GM20000 (cell line): ENCODE measurements around the gene NKAIN2.

Source experiments
- DNase-seq: peaks from one replicate; pipeline ENCODE4 v3.0.0; 2012; ENCODE audit warnings: low spot score
- TF ChIP-seq, protein P1 (sequence below): IDR thresholded peaks from 2 replicates; pipeline ENCODE4 v1.5.1; 2012; ENCODE audit warnings: mild to moderate bottlenecking, control low read depth; ENCODE audit errors: extremely low read depth, missing control alignments

Gene NKAIN2

DNA sequence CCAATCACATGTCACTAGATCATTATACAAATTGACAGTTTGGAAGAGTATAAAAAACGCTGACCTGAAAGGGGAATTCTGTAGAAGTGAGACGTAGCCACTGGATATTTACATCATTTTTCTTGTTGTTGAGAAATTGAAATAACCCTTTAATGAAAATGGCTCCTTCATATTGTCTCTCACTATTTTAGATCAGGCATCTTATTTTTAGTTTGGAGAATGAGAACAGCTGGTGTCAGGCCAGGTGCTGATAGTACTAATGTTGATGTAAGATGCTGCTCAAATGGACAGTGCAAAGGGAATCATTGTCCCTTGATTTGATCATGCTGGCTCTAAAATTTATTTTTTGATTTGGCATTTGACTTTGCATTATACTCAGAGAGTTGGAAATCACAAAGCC is 17.4 kb downstream of the NKAIN2 start:
- TF ChIP-seq, protein P1, sequence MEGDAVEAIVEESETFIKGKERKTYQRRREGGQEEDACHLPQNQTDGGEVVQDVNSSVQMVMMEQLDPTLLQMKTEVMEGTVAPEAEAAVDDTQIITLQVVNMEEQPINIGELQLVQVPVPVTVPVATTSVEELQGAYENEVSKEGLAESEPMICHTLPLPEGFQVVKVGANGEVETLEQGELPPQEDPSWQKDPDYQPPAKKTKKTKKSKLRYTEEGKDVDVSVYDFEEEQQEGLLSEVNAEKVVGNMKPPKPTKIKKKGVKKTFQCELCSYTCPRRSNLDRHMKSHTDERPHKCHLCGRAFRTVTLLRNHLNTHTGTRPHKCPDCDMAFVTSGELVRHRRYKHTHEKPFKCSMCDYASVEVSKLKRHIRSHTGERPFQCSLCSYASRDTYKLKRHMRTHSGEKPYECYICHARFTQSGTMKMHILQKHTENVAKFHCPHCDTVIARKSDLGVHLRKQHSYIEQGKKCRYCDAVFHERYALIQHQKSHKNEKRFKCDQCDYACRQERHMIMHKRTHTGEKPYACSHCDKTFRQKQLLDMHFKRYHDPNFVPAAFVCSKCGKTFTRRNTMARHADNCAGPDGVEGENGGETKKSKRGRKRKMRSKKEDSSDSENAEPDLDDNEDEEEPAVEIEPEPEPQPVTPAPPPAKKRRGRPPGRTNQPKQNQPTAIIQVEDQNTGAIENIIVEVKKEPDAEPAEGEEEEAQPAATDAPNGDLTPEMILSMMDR: no peak
- no peak for DNase-seq

DNA sequence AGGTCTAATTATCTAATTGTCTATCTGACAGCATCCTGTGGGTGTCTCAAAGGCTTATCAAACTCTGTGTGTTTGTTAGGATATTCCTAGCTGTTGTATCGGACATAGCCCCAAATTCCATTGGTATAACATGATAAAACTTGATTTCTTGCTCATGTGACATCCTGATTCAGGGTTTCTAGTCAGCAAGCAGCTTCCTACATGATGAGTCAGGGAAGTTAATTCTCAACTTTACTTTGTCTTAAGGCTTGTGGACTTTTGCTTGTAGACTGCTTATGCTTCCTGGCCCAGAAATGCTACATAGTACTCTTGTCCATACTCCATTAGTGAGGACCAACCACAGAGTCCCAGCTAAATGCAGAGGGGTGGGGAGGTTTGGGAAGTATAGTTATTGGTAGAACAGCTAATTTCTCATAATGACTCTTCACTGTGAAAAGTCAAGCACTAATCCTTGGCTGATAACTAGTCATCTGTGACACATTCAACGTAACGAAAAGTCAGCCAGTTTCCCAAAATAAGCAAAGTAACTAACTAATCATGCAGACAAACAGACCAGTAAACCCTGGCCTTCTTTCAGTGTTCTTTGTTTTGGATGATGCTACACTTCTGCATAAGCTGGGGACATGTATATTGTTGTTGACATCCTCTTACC is 25.8 kb downstream of the NKAIN2 start:
- no peak for DNase-seq

DNA sequence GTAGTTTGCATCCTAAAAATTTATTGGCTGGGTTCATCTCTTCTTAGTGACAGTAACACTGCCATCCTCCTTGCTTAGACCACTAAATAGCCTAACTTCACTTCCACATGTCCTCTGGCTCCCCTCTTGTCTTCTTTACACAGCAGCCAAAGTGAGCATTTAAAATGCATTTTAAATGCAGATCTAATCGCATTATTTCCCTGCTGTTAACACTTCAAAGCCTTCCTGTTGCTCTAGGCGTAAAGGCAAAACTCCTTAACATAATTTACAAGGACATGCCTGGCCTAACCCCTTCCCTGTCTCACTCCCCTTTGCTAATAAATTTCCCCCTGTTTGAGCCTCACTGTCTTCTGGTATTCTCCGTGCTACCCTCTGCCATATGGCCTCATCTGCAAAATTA is 26.5 kb downstream of the NKAIN2 start:
- TF ChIP-seq, protein P1: no peak
- no peak for DNase-seq

More for the DNA sequence above, 25.8 kb downstream of the NKAIN2 start:
- TF ChIP-seq, protein P1: no peak

DNA sequence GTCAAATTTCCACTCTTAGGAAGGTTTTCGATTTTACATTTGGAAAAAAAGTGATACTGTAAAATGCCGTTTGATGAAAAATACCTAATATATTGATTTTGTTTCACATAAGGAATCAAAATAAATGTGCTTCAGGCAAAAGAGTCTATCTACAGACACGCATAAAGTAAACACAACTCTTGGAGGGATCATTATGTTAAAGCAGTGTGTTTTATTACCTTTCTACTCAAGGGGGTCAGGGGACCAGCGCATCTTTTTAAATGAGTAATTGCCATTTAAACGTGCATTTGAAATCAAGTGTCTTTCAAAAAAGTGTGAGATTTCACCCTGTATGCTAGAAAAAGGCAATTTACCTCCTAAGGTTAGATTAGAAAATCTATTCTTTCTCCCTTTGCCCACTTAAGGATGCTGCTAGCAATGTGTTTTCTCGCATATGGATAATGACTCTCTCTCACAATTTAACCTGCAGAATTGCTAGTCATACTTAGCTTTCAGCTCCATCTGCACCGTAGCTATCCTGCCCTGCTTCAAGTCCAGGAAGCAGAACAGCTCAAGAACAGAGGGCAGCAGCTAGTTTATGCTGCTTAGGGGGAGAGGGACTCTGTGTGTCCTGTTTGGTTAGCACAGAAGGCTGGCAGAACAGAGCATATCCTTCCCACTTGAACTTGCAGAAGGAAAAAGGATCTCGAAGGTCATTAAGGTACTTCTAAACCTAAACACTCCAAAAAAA is 35.0 kb downstream of the NKAIN2 start:
- TF ChIP-seq, protein P1: no peak
- DNase-seq: no peak

DNA sequence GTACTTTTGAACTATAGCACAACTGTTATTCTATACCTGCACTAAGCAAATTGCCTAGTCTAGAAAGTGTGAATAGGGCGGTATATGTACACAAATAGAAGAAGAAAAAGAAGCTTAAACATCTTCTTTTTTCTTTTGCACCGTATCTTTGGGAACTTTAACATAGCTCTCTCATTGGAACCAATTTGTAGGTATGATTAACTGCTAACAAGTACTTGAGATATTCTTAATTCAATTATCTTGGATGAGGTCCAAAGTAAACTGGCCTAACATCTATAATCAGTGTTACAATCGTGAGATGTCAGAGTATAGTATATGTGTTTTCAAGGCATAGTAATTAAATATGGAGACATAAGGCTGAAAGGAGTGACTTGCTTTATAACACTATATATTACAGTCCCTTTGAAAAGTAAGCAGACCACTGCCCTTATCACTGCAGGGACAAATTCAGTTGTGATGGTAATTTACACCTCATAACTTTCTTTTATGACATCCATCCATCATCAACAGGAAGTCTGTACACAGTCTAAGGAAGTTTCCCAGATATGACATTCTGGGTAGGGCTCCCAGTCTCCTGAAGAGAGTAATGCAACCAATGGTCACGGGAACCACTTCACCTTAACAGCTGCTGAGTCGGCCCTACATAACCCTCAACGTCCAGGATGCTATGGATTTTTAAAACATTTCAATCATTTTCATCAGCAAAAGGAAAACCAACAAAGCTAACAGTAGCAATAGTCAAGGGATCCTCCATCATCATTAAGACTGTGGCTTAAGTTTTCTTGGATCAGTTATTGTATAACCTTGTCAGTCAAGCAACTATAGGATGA is 37.6 kb downstream of the NKAIN2 start:
- TF ChIP-seq, protein P1: no peak
- DNase-seq: no peak

DNA sequence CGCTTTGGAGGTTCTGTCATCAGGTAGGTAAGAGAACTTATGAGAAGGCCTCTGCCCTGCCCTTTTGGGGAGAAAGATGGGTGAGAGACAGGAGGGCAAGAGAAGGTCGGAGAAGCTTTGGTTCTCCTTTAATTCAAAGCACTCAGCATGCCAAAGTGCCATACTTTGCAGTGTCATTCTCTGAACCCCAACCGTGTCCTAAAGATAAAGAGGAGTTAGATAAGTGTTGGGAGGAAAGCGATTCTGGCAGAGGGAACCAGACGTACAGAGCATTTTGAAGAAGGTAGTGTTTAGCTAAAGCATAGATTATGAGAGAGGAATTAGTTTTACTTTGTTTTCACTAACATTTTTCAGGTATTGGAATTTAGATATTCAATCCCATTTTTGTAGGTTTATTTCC is 40.3 kb downstream of the NKAIN2 start:
- no peak for DNase-seq

More for the DNA sequence above, 40.3 kb downstream of the NKAIN2 start:
- TF ChIP-seq, protein P1: no peak
